Activated naive CD8-positive, alpha-beta T cell treated with anti-CD3 and anti-CD28 coated beads, Interleukin-2, amount 10 ng/mL, durations not matched to agents 7 days and 5 days (primary cell): ENCODE measurements around the gene GRK3. TPM values are rescaled to one million over a fixed set of nuclear protein-coding genes. Genes with fewer than 3 reads are reported as not detected.

Source experiments
- ATAC-seq: fragments of 150-1000 bp; cut with Tn5 transposase; one replicate; pipeline ENCODE4 v1.10.0; 2021; ENCODE audit warnings: low read depth, moderate library complexity
- POLR2A ChIA-PET: fragments of 350-600 bp; sonication (Branson Sonifier 250); formaldehyde crosslinking; loops from one replicate; lab custom pipeline; 2021; ENCODE audit warnings: antibody characterized with exemption; lab: Charles Lee
- DNase-seq: peaks from one replicate; pipeline ENCODE4 v3.0.0; 2021
- H3K27ac Mint-ChIP-seq: one replicate; pipeline ENCODE4 v1.8.0; 2022; ENCODE audit warnings: mild to moderate bottlenecking, mixed read lengths
- H3K27me3 Mint-ChIP-seq: one replicate; pipeline ENCODE4 v1.8.0; 2022; ENCODE audit warnings: mild to moderate bottlenecking, moderate library complexity, mixed read lengths
- H3K36me3 Mint-ChIP-seq: one replicate; pipeline ENCODE4 v1.8.0; 2021; ENCODE audit warnings: mild to moderate bottlenecking, mixed read lengths
- H3K4me1 Mint-ChIP-seq: one replicate; pipeline ENCODE4 v1.8.0; 2021; ENCODE audit warnings: mixed read lengths
- H3K4me3 Mint-ChIP-seq: one replicate; pipeline ENCODE4 v1.8.0; 2022; ENCODE audit warnings: mild to moderate bottlenecking, moderate library complexity, mixed read lengths
- H3K9me3 Mint-ChIP-seq: one replicate; pipeline ENCODE4 v1.8.0; 2021; ENCODE audit warnings: mixed read lengths
- total RNA-seq, 2 experiments: library from RNA; stranded (reverse); gene quantifications; one replicate each; pipeline ENCODE4 v1.2.3, GENCODE V29; 2021

GRK3 gene
- total RNA-seq, 2 experiments from 2014 or later: 30.7 to 32.6 TPM

DNA sequence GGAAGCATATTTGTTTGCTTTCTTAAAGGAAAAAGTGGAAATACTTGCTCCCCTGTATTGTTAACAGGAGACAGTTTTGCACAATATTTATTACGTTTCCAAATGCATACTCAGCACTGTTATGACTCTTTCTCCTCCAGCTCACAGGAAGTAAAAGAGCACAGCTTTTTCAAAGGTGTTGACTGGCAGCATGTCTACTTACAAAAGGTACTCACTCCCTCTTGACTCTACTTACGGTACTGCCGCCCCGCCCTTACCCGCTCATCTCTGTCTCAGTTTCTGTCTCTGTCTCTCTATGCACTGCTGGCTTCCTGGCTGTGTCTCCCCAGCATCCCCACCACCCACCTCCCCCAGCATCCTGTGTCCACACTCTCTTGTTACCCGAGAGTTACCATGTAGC lies 145.3 kb downstream of the GRK3 start:
- no peaks in the 10 kb centered on the region for H3K9me3 Mint-ChIP-seq
- H3K36me3 Mint-ChIP-seq: peaks cover 60% of the 10 kb centered on the region
- peak overlapping the region; percentile 85 for H3K27ac Mint-ChIP-seq
- H3K4me1 Mint-ChIP-seq: peaks cover 23% of the 10 kb centered on the region
- DNase-seq (peak; percentile 39), ATAC-seq (peak; percentile 92)
- H3K4me3 Mint-ChIP-seq: peak overlapping the region; percentile 29
- no peaks in the 10 kb centered on the region for H3K27me3 Mint-ChIP-seq
- POLR2A ChIA-PET: interaction anchor here (0.7 to 1.0 kb wide), 3 partner anchors 17 to 58 kb away, joined by 3 to 4 read pairs (median 3); no protein-coding TSS in a partner anchor

DNA sequence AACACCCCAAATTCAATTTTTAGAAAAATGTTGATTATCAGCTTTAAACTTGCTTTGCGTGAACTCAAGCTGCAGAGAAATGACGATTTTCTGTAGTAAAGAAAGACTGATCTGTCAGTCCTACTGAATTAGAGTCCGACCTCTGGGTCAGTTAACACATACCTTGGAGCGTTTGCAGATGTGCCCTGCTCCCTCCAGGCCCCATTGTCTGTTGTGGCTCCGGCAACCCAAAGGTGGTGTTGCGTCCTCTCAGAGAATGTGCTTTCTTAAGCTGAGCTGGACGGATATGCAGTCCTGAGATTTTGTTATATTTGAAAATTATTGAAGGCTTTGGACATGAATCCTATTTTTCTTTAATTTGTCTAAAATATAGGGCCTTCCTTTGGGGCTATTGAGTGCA lies 146.0 kb downstream of the GRK3 start:
- H3K27ac Mint-ChIP-seq: no peak overlapping the region
- POLR2A ChIA-PET: no interaction called here
- H3K27me3 Mint-ChIP-seq: no peaks in the 10 kb centered on the region
- peaks cover 60% of the 10 kb centered on the region for H3K36me3 Mint-ChIP-seq
- peaks cover 23% of the 10 kb centered on the region for H3K4me1 Mint-ChIP-seq
- no peak for ATAC-seq
- no peak for DNase-seq
- H3K9me3 Mint-ChIP-seq: no peaks in the 10 kb centered on the region
- no peak overlapping the region for H3K4me3 Mint-ChIP-seq

DNA sequence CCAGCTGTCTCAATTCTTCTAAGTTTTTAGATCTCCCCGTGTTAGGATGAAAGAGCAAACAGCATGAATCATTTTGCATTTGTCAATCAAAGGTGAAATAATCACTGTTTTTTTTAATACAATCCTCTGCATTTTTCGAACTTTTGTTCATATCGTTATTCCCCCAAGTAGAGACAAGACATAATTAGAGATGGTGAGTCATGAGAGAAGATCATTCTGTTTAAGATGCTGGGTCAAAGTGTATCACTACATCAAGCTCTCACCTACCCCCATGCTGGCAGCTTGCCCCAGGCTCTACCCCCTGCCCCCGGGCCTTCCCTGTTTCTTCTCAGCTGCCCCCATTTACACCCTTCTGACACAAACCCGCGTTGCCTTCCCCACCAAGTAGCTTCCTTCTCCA lies 147.0 kb downstream of the GRK3 start:
- DNase-seq (no peak), ATAC-seq (no peak)
- Mint-ChIP-seq H3K36me3 (peaks cover 61% of the 10 kb centered on the region), H3K27ac (peak overlapping the region; percentile 58), H3K4me1 (peaks cover 23% of the 10 kb centered on the region), H3K9me3 (no peaks in the 10 kb centered on the region), H3K4me3 (no peak overlapping the region), H3K27me3 (no peaks in the 10 kb centered on the region)
- POLR2A ChIA-PET: interaction anchor here (0.6 kb wide), 1 partner anchor 8 kb away, joined by 5 read pairs; no protein-coding TSS in a partner anchor

DNA sequence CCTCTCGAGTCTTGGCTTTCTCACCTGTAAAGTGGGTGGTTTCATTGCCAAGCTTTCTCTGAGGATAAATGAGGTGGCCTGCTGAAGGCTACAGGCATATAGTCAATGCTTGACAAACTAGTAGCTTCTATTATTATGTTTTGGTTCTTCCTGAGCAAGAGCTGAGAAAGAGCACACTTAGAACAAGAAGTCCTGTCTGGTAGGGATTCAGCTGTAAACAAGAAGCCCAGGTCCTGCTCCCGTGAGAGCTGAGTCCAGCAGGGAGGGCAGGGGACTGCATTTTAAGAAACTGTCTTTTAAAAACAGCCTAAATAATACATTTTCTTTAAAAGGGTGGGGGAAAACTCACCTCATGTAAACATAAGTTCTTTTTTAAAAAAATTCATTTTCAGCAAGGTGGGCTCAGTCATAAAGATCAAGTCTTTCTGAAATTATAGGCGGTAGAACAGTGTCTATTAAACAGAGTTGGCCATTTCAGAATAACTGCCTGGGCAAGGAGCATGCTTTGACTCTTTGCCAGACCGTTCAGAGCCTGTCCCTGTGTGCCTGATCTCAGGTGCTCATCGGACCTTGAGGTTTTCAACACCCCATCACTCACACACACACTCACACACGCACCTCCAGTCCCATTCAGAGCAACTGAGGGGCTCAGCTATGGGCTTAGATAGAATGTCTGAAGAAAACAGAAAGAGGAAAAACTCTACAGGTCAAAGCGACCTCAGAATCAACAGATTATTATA lies 148.4 kb downstream of the GRK3 start:
- Mint-ChIP-seq H3K27me3 (no peaks in the 10 kb centered on the region), H3K27ac (no peak overlapping the region), H3K36me3 (peaks cover 56% of the 10 kb centered on the region), H3K9me3 (no peaks in the 10 kb centered on the region), H3K4me3 (no peak overlapping the region), H3K4me1 (peaks cover 19% of the 10 kb centered on the region)
- POLR2A ChIA-PET: interaction anchor here (0.6 kb wide), 1 partner anchor 208 kb away, joined by 3 read pairs; no protein-coding TSS in a partner anchor
- DNase-seq (no peak), ATAC-seq (no peak)

DNA sequence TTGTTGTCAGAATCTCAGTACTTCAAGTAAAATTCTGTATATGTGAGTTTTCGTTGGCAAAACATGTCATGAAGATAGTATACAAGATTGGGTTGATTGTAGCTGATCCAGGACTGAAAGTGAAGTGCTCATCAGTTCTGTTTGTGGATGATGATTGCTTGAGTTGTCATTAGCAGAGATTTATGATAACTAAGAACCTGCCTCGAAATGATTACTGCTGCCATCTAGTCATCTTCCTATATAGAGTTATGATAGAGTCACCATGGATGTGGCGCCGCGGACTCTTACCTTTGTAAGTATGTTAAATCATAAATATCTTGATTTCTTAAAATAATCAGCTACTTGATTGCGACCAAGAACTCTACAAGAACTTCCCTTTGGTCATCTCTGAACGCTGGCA lies 149.6 kb downstream of the GRK3 start:
- Mint-ChIP-seq H3K4me3 (no peak overlapping the region), H3K27ac (no peak overlapping the region), H3K36me3 (peaks cover 60% of the 10 kb centered on the region), H3K9me3 (no peaks in the 10 kb centered on the region), H3K4me1 (peaks cover 16% of the 10 kb centered on the region), H3K27me3 (no peaks in the 10 kb centered on the region)
- ATAC-seq: no peak
- no peak for DNase-seq
- POLR2A ChIA-PET: no interaction called here

DNA sequence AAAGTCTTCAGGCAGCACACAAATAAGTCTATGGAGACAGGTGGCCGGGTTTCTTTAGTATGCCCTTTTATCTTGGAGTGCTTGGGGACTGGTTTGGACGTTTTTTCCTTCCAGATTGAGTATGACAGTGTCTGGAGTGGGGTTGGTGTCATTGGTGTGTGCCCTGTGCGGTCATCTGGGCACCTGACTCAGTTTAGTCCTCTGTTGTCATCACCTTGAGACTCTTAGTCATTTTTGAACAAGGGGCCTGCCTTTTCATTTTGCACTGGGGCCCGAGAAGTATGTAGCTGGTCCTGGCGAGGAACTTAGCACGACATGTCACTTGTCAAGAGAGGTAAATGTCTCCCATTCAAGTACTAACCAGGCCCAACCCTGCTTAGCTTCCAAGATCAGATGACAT lies 150.3 kb downstream of the GRK3 start:
- POLR2A ChIA-PET: no interaction called here
- no peak for ATAC-seq
- no peak for DNase-seq
- peaks cover 11% of the 10 kb centered on the region for H3K4me1 Mint-ChIP-seq
- no peak overlapping the region for H3K27ac Mint-ChIP-seq
- no peak overlapping the region for H3K4me3 Mint-ChIP-seq
- peaks cover 60% of the 10 kb centered on the region for H3K36me3 Mint-ChIP-seq
- H3K9me3 Mint-ChIP-seq: no peaks in the 10 kb centered on the region
- H3K27me3 Mint-ChIP-seq: no peaks in the 10 kb centered on the region

DNA sequence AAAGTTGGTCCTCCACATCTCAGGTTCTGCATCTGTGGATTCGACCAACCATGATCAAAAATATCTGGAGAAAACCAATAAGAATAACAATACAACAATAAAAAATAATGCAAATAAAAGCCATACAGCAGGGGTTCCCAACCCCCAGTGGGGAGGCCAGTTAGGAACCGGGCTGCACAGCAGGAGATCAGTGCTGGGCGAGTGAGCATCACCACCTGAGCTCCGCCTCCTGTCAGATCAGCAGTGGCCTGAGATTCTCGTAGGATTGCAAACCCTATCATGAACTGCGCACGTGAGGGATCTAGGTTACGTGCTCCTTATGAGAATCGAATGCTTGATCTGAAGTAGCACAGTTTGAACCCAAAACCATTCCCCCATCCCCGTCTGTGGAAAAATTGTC lies 152.2 kb downstream of the GRK3 start:
- Mint-ChIP-seq H3K36me3 (peaks cover 49% of the 10 kb centered on the region), H3K27ac (no peak overlapping the region), H3K4me3 (no peak overlapping the region), H3K9me3 (no peaks in the 10 kb centered on the region), H3K27me3 (no peaks in the 10 kb centered on the region), H3K4me1 (peaks cover 5% of the 10 kb centered on the region)
- no peak for DNase-seq
- no peak for ATAC-seq
- POLR2A ChIA-PET: no interaction called here

DNA sequence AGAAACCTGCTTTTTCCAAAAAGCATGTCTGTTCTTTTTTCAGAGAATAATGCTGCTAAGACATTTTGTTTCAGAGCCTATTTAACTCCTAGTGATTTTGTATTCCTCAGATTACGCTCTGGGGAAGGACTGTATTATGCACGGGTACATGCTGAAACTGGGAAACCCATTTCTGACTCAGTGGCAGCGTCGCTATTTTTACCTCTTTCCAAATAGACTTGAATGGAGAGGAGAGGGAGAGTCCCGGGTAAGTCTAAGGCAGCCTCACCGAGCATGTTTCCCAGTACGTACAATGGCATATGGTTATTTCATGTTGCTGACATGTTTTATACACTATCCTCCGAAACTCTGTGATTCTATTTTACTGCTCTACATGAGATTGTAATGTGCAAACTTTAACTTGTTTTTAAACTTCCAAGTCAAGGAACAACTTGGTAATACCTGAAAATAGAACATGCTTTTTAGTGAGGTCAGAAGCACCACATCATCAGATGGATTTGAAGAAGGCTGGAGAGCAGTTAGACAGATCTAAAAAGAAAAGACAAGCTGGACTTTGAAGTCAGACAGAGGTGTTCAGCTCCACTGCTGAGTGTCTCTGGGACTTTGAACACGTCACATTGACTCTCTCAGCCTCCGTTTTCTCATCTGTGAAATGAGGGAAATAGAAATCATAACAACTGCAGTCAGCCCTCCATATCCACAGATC lies 153.8 kb downstream of the GRK3 start:
- Mint-ChIP-seq H3K4me1 (no peaks in the 10 kb centered on the region), H3K36me3 (peaks cover 50% of the 10 kb centered on the region), H3K27me3 (no peaks in the 10 kb centered on the region), H3K4me3 (no peak overlapping the region), H3K27ac (no peak overlapping the region), H3K9me3 (no peaks in the 10 kb centered on the region)
- POLR2A ChIA-PET: no interaction called here
- no peak for ATAC-seq
- DNase-seq: no peak

DNA sequence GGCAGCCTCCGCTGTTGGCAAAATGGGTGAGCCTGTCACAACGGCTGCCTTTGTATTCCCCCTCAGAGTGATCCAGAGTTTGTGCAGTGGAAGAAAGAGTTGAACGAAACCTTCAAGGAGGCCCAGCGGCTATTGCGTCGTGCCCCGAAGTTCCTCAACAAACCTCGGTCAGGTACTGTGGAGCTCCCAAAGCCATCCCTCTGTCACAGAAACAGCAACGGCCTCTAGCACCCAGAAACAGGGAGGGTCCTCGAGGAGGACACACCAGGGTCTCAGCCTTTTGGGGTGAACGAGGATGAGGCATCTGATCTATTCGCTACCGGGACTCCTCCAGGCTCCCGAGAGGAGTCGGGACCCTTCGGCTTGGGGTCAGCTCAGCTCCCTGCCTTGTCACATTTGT lies 157.7 kb downstream of the GRK3 start:
- Mint-ChIP-seq H3K27ac (no peak overlapping the region), H3K36me3 (peaks cover 41% of the 10 kb centered on the region)

DNA sequence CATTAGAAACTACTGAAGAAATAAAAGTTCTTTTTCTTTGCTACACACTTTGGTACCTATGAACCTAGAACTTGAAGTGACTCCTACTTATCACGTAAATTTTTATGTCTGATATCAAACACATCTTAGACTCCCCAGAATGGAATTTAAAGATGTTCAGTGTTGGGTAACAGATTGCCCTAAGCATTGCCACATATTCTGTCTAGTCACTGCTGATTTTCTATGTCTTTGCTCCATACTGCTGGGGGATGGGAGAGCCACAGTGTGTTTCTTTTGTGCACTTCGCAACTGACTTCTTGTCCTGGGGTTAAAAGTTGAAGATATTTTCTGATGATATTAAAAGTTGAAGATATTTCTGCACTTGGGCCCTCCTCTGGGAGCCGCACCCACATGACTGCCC lies 158.2 kb downstream of the GRK3 start:
- Mint-ChIP-seq H3K27ac (no peak overlapping the region), H3K4me1 (peaks cover 5% of the 10 kb centered on the region), H3K27me3 (no peaks in the 10 kb centered on the region), H3K36me3 (peaks cover 38% of the 10 kb centered on the region), H3K4me3 (no peak overlapping the region), H3K9me3 (no peaks in the 10 kb centered on the region)
- POLR2A ChIA-PET: no interaction called here
- DNase-seq (no peak), ATAC-seq (no peak)

More for the DNA sequence above, 157.7 kb downstream of the GRK3 start:
- DNase-seq (no peak), ATAC-seq (no peak)
- Mint-ChIP-seq H3K4me3 (no peak overlapping the region), H3K9me3 (no peaks in the 10 kb centered on the region), H3K4me1 (peaks cover 5% of the 10 kb centered on the region), H3K27me3 (no peaks in the 10 kb centered on the region)
- POLR2A ChIA-PET: no interaction called here

DNA sequence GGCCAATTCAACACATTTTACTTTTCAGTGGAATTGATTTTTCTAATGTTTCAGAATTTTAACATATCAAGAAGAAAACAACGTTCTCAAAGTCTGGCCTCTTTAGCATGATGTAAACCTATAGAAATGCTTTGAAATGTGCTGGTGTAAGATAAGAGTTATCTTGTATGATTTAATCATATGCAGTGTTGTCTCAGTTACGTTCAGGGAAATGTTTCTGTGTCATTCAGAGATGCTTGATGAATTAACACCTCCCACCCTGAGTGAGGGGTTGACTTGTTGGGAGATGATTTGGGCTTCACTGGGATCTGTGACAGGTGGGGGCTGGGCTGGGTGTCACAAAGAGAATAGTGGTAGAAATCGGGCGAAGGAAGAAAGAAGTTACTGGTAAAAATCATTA lies 161.8 kb downstream of the GRK3 start:
- ATAC-seq (no peak), DNase-seq (no peak)
- no peak overlapping the region for H3K27ac Mint-ChIP-seq
- H3K4me3 Mint-ChIP-seq: no peak overlapping the region
- H3K4me1 Mint-ChIP-seq: peaks cover 15% of the 10 kb centered on the region
- POLR2A ChIA-PET: interaction anchor here (0.6 kb wide), 1 partner anchor 17 kb away, joined by 4 read pairs; no protein-coding TSS in a partner anchor
- H3K9me3 Mint-ChIP-seq: peaks cover 2% of the 10 kb centered on the region
- H3K27me3 Mint-ChIP-seq: no peaks in the 10 kb centered on the region
- H3K36me3 Mint-ChIP-seq: peaks cover 47% of the 10 kb centered on the region

DNA sequence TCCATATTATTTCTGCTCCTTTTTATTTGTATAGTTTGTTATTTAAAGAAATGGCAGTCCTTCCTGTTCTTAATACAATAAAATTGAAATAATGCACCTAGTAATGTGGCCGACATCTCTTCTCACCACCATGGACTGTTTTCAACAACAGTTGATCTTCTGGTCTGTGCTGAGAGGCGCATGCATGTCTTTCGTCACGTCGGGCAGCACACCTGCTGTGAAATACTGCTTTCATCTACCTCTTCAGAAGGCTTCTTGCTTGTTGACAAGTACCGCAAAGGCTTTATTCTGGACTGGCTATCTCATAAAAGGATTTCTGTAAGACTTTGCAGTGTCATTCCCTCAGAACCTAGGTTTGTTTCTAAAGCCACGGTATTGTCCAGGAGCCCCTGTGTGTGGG lies 163.6 kb downstream of the GRK3 start:
- POLR2A ChIA-PET: no interaction called here
- Mint-ChIP-seq H3K4me3 (no peak overlapping the region), H3K27me3 (no peaks in the 10 kb centered on the region), H3K27ac (no peak overlapping the region), H3K9me3 (peaks cover 4% of the 10 kb centered on the region), H3K36me3 (peaks cover 48% of the 10 kb centered on the region), H3K4me1 (peaks cover 17% of the 10 kb centered on the region)
- ATAC-seq (no peak), DNase-seq (no peak)

DNA sequence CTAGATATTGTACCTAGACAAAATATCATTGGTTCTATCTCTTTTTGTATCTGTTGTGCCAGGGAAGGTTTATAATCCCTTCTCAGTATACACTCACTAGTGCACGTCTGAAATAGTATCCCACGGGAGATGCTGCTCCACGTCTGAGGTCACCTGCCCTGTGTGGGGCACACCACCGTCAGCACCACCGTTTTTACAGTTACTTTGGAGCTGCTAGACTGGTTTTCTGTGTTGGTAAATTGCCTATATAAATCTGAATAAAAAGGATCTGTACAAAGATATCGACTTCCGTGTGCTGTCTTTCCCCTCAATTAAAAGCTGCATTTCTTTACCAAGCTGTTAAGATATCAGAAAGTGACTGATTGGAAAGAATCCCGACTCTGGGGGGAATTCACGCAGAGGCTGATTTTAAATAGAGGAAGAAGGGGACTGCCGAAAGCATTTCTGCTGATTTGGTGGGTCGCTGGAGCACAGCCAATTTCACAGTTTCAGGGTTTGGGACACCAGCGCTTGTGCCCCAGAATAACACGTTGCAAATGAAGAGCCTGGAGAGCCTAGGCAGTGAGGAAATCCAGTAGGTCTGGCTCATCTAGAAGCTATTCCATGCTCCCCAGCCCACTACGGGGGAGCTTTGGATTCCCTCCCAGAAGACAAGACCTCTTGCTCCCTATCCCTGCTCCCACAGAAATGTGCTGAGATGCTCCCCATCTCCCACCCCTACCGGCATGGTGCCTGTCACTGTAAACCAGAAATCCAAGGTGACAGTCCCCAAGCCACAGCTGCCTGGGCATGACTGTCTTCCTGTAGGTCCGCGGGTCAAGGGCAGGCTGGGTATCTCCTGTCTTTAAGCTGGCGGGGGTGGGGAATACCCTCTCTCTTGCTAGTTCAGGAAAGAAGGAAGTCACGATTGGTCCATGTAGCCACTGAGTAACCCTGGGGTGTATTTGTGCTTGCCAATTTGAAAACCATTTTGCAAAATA lies 164.8 kb downstream of the GRK3 start:
- ATAC-seq: no peak
- POLR2A ChIA-PET: no interaction called here
- Mint-ChIP-seq H3K9me3 (peaks cover 4% of the 10 kb centered on the region), H3K27me3 (no peaks in the 10 kb centered on the region), H3K4me1 (peaks cover 20% of the 10 kb centered on the region), H3K36me3 (peaks cover 45% of the 10 kb centered on the region), H3K27ac (no peak overlapping the region), H3K4me3 (no peak overlapping the region)
- DNase-seq: no peak
